WERI-Rb-1 (cell line): ENCODE results near the gene TMEM185B.

Experiments
- DNase-seq: peaks from one replicate; pipeline ENCODE4 v3.0.0-alpha.2; 2020
- H3K27ac ChIP-seq: fragments of 250-450 bp; sonication (Bioruptor Pico); 2 replicates; pipeline ENCODE4 v1.5.1; 2020; ENCODE audit warnings: mild to moderate bottlenecking, moderate library complexity
- H3K27me3 ChIP-seq: fragments of 250-450 bp; sonication (Bioruptor Pico); 2 replicates; pipeline ENCODE4 v1.5.1; 2021; ENCODE audit warnings: mild to moderate bottlenecking, low read depth, moderate library complexity; ENCODE audit not compliant: insufficient read depth, severe bottlenecking
- H3K36me3 ChIP-seq: fragments of 250-450 bp; sonication (Bioruptor Pico); 2 replicates; pipeline ENCODE4 v1.5.1; 2020; ENCODE audit warnings: mild to moderate bottlenecking, moderate library complexity
- H3K4me3 ChIP-seq: 2 replicates; pipeline ENCODE4 v1.5.1; 2011; ENCODE audit warnings: low read depth, mild to moderate bottlenecking, control low read depth, low read length
- H3K9me3 ChIP-seq: fragments of 250-450 bp; sonication (Bioruptor Pico); 2 replicates; pipeline ENCODE4 v1.5.1; 2021; ENCODE audit warnings: mild to moderate bottlenecking, moderate library complexity; ENCODE audit not compliant: severe bottlenecking
- TF ChIP-seq, protein P1 (sequence below): IDR thresholded peaks from 2 replicates; pipeline ENCODE4 v1.5.1; 2011; ENCODE audit warnings: low read depth, mild to moderate bottlenecking, control low read depth, inconsistent platforms, low read length

TMEM185B gene

DNA sequence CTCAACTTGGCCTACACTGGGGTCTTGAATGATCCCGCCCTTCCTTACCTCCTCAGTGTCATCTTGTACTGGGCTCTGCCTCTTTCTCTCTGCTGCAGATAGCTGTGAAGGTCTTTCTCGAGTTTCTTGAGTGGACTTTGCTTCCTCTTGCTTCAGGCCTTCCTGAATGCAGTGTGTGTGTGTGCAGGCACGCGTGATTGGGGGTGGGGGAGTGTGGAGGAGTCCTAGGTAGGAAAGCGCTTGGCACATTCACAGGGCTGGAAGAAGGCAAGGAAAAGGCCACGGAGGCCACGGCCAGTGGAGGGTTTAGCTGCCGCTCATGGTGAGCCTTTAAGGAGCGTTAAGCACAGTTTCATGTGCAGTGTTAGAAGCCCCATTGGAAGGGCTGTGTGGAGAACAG lies 35.0 kb upstream of the TMEM185B start:
- TF ChIP-seq, protein P1, sequence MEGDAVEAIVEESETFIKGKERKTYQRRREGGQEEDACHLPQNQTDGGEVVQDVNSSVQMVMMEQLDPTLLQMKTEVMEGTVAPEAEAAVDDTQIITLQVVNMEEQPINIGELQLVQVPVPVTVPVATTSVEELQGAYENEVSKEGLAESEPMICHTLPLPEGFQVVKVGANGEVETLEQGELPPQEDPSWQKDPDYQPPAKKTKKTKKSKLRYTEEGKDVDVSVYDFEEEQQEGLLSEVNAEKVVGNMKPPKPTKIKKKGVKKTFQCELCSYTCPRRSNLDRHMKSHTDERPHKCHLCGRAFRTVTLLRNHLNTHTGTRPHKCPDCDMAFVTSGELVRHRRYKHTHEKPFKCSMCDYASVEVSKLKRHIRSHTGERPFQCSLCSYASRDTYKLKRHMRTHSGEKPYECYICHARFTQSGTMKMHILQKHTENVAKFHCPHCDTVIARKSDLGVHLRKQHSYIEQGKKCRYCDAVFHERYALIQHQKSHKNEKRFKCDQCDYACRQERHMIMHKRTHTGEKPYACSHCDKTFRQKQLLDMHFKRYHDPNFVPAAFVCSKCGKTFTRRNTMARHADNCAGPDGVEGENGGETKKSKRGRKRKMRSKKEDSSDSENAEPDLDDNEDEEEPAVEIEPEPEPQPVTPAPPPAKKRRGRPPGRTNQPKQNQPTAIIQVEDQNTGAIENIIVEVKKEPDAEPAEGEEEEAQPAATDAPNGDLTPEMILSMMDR = no peak
- no peaks in the 10 kb centered on the region for H3K36me3 ChIP-seq
- H3K9me3 ChIP-seq = no peaks in the 10 kb centered on the region
- no peaks in the 10 kb centered on the region for H3K27me3 ChIP-seq
- H3K27ac ChIP-seq = no peak overlapping the region
- DNase-seq = no peak
- no peak overlapping the region for H3K4me3 ChIP-seq

DNA sequence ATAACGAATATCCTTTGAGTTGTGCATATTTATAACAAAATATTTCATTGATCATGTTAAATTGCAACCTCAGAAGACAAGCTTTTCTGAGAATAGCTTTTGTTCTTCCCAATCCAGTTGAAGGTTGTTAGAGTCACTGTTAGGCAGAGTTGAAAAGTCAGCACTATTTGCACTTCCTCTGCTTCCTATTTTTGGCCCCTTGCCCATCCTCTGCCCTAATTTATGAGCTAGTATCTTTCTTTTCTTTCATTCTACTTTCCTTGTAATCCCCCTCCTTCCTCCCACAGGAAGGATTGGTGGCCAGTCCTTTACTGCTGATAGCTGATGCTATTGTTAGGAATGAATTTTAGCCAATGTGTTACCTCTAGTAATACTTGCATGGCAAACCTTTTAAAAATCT lies 34.3 kb upstream of the TMEM185B start:
- TF ChIP-seq, protein P1 = no peak
- no peak overlapping the region for H3K4me3 ChIP-seq
- DNase-seq = no peak

DNA sequence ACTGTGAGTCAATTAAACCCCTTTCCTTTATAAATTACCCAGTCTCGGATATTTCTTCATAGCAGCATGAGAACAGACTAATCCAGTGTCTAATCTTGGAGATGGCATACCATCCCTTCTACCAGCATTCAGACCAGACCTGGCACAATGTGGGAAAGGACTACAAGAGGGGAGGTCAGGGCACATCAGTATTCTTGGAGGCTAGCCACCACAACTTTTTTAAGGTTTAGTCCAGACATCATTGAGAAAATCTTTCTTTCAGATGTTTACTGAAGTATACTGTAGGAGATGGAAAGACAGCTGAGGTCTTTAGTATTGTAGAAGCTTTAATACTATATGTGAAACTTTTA lies 33.4 kb upstream of the TMEM185B start:
- H3K9me3 ChIP-seq = no peaks in the 10 kb centered on the region
- DNase-seq = no peak
- no peak overlapping the region for H3K27ac ChIP-seq
- H3K4me3 ChIP-seq = no peak overlapping the region
- no peaks in the 10 kb centered on the region for H3K36me3 ChIP-seq
- TF ChIP-seq, protein P1 = no peak
- no peaks in the 10 kb centered on the region for H3K27me3 ChIP-seq

More for the DNA sequence above, 34.3 kb upstream of the TMEM185B start:
- Histone ChIP-seq H3K27ac (no peak overlapping the region), H3K27me3 (no peaks in the 10 kb centered on the region), H3K36me3 (no peaks in the 10 kb centered on the region), H3K9me3 (no peaks in the 10 kb centered on the region)

DNA sequence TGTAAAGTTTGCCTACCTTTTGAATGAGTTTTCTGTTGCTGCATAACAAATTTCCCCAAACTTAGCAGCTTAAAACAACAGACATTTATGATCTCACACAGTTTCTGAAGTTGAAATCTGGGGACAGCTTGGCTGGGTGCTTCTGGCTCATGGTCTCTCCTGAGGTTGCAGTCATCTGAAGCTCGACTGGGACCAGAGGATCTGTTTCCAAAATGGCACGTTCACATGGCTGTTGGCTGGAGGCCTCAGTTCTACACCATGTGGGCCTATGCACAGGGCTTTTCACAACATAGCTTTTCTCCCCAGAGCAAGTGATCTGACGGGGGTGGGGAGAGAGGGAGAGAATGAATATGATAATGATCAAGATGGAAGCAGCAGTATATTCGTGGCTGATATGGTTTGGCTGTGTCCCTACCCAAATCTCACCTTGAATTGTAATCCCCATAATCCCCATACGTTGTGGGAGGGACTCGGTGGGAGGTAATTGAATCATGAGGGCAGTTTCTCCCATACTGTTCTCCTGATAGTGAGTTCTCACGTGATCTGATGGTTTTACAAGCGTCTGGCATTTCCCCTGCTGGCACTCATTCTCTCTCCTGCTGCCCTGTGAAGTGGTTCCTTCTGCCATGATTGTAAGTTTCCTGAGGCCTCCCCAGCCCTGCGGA lies 32.9 kb upstream of the TMEM185B start:
- Histone ChIP-seq H3K36me3 (no peaks in the 10 kb centered on the region), H3K27me3 (no peaks in the 10 kb centered on the region), H3K27ac (no peak overlapping the region), H3K9me3 (no peaks in the 10 kb centered on the region), H3K4me3 (no peak overlapping the region)
- TF ChIP-seq, protein P1 = no peak
- DNase-seq = no peak

DNA sequence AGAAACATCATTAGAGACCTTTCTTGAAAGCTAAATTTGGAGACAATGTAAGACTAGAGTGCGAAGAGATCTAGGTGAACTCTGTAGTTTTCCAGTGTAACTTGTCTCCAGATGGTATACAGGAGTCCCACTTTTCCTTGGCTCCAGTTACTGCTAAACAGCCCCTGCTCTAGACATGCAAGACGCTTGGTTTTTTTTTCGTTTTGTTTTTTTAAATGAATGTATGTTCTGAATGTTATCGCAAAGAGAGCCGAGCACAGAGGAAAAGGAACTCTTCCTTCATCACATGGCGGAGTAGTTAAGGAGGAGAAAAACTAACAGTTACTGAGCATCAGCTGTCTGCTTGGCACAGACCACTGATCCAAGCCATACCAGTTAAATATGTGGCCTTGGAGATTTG lies 31.9 kb upstream of the TMEM185B start:
- DNase-seq = no peak
- H3K9me3 ChIP-seq = no peaks in the 10 kb centered on the region
- TF ChIP-seq, protein P1 = no peak
- H3K27me3 ChIP-seq = no peaks in the 10 kb centered on the region
- no peak overlapping the region for H3K27ac ChIP-seq
- H3K36me3 ChIP-seq = no peaks in the 10 kb centered on the region
- H3K4me3 ChIP-seq = no peak overlapping the region

DNA sequence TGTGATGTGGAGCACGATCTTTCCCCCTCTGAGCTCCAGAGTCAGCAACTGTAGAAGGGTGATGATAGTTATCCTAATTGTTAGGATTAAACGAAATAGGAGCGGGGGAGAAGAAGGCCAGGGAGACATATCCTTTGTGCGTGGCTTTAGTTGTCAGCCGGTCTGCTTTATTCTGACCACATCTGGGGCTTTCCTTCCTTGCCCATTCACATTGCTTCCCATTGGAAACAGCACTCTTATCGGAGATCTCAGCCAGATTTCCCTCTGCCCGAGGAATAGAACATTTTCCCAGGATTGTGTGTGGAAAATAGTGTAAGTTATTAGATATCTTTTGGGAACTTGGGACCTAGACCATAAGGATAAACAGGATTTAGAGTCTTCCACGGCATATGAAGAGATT lies 31.0 kb upstream of the TMEM185B start:
- H3K36me3 ChIP-seq = no peaks in the 10 kb centered on the region
- no peak overlapping the region; the same call in 1 of the 2 replicates for H3K4me3 ChIP-seq
- no peaks in the 10 kb centered on the region for H3K27me3 ChIP-seq
- H3K9me3 ChIP-seq = no peaks in the 10 kb centered on the region
- H3K27ac ChIP-seq = no peak overlapping the region
- no peak for DNase-seq
- TF ChIP-seq, protein P1 = no peak
